HG02588 (cell line): Measurements from ENCODE around the gene MEIOSIN.

Experiments used
- ATAC-seq: cut with Tn5 transposase; IDR thresholded peaks from one replicate; pipeline ENCODE4 v1.9.1; 2021; ENCODE audit warnings: mild to moderate bottlenecking, moderate library complexity; ENCODE audit not compliant: unreplicated experiment

Gene MEIOSIN

DNA sequence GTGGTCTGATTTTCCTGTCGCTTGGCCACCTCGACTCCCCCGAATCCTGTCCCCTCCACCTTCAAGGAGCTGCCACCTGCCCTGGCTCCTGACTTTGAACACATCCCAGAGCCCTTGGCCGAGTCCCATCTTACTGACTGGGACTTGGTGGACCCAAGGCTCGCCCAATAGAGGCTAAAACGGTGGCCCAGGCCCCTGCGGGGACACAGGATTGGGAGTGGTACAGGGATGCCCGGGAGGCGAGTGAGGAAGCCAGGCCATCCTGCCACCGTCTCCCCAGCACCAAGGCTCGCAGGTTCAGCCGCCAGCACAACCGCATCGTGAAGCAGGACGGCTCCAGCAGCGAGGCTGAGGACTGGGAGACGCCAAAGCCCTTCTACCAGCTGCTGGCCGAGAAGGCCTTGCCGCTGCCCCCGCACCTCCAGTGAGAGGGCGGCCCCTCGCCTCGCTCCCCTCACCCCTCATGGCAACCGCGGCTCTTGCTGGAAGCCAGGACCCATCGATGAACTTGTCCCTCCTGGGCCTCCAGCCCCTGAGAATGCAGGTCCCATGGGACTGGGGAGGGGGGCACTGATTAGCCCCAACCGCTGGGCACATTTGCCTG lies 30.6 kb downstream of the MEIOSIN start:
- no peak for ATAC-seq

GRCh38 chr19:45764475-45764874 lies 31.2 kb downstream of the MEIOSIN start:
- no peak for ATAC-seq

- ATAC-seq = no peak
Measured at GRCh38 chr19:45764945-45765701, 31.9 kb downstream of the MEIOSIN start.

DNA sequence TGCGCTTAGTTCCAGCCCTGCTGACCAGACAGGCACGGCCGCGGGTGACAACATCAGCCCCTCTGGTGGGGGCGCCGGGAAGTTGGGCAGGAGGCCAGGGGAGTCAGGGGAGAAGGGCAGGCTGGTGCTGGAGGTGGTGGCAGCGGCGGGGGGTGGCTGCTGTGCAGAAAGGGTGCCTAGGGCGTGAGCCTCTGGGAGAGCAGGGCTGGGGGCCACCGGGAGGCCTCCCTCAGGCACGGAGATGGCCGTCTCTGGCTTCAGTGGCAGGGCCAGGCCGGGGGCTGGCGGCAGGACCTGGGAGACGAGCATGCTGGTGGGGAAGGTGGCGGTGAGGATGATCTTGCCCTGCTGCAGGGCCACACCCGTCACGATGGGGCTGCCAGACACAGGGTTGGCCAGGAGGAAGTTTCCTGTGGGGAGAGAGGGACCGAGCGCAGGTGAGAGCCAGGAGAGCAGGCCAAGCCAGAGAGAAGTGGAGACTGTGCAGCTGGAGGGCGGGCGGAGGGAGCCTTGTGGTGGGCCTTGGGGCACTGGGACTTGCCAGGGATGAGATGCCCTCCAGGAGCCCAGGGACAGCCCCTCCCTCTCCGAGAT lies 32.6 kb downstream of the MEIOSIN start:
- ATAC-seq = no peak

DNA sequence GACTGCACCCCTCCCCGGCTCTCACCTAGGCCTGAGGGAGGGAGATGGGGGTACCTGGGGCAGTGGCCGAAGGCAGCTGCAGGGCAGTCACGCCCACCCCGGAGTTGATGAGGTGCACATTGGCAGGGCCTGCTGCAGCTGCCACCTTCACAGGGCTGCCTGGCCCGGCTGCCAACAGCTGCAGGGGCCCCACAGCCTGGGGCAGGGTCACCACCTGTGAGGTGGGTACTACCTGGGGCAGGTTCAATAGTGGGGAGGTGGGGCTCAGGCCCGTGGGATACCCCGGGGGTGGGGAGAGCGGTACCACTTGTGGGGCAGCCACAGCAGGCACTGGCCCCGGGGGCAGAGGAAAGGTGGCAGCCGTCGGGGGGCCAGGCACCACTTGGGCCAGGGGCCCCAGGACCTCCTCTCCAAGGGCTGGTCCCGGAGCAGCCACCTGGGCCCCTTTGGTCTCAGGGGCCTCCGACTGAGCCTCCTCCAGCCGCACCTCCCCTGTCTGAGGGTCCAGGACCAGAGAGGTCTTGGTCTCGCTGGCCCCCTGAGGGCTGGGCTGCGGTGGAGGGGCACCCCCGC lies 33.1 kb downstream of the MEIOSIN start:
- no peak for ATAC-seq

- no peak for ATAC-seq
Measured at GRCh38 chr19:45766869-45767346, 33.7 kb downstream of the MEIOSIN start.

GRCh38 chr19:45767410-45767880 lies 34.2 kb downstream of the MEIOSIN start:
- no peak for ATAC-seq

GRCh38 chr19:45767881-45768654 lies 34.8 kb downstream of the MEIOSIN start:
- no peak for ATAC-seq

DNA sequence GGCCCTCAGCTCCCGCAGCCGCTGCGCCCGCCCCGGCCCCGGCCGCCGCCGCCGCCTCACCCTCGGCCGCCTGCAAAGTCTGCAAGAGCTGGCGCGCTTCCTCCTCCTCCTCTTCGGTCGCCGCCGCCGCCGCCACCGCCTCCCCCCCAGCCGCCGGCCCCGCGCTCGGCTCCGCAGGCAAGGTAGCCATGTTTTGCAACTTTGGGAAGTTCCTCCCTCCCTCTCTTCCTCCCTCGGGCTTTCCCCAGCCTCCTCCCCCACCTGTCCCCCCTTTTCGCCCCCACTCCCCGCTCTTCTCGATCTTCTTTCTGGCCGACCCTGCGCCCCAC lies 35.4 kb downstream of the MEIOSIN start:
- no peak for ATAC-seq

- peak; percentile 62 for ATAC-seq
Measured at GRCh38 chr19:45768984-45769782, 35.9 kb downstream of the MEIOSIN start, which contains the start of gene SIX5. Gene SIX5, minus strand, starts transcription at chr19:45769252. Its CDS starts 408 bp downstream, at chr19:45768844.

DNA sequence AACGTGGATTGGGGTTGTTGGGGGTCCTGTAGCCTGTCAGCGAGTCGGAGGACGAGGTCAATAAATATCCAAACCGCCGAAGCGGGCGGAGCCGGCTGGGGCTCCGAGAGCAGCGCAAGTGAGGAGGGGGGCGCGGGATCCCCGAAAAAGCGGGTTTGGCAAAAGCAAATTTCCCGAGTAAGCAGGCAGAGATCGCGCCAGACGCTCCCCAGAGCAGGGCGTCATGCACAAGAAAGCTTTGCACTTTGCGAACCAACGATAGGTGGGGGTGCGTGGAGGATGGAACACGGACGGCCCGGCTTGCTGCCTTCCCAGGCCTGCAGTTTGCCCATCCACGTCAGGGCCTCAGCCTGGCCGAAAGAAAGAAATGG lies 36.6 kb downstream of the MEIOSIN start:
- ATAC-seq = no peak

- peak; percentile 45 for ATAC-seq
Measured at GRCh38 chr19:45770192-45771101, 37.2 kb downstream of the MEIOSIN start.

DNA sequence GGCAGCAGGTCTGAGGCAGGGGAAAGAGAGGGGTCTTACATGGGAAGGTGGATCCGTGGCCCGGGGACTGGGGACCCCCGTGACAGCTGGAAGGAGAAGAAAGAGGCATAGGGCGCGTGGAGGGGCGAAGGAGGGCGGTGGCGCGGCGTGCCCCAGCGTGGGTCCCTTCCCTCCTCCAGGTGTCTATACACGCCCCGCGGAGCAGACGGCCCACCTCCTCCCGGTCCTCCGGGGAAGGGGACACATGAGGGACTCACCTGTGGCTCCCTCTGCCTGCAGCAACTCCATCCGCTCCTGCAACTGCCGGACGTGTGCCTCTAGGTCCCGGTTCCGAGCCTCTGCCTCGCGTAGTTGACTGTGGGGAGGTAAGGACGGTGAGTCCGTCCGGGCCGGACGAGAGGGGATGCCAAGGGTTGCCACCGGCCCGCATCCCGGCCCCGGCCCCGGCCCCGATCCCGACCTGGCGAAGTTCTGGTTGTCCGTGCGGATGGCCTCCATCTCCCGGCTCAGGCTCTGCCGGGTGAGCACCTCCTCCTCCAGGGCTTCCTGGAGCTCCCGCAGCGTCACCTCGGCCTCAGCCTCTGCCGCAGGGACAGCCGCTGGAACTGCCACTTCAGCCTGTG lies 38.2 kb downstream of the MEIOSIN start:
- no peak for ATAC-seq

DNA sequence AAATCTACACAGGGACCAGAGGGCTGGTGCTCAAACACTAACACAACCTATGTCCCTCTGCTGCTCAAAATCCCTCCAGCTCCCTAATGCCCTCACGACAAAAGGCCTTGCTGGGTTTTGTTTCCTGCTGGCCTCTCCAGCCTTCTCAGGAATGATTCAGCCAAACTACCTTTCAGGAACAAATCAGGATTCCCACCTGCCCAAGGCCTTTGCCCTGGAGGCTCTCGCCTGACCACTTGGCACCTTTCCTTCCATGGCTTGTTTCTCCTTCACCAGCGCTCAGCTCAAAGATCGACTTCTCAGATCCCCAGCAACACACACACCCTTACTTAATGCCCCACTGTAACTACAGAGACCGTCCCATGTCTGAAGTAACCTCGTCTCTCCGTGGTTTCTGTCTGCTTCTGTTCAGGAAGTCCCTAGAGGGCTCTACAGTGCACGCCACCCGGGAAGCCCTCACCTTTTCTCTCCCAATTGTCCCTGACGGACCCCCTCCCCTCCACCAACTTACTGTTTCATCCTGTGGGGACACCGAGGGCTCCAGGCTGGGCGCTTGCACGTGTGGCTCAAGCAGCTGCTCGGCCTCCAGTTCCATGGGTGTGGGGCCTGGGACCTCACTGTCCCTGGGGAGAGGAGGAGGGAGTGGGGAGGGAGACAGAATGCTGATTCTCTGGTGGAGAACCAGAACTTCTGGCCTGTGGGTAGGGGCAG lies 39.0 kb downstream of the MEIOSIN start:
- no peak for ATAC-seq

DNA sequence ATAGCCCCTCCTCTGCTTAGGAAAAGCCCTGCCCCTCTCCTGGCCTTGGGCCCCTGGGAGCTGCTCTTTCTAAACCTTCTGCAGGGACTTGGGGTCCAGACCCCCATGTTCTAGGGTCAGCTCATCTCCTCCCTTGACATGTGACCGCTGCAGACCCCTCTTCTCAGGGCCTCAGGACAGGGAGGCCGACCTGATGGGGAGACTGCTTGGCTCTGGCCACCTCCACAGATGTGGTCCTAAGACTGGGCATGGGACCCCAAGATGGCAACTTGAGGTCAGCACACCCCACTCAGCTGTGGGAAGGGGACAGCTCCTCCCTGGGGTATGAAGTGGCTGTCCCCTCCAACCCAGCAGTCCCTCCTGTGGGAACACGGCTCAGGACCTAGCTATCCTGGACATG lies 39.7 kb downstream of the MEIOSIN start:
- ATAC-seq = no peak

- no peak for ATAC-seq
Measured at GRCh38 chr19:45773384-45773783, 40.1 kb downstream of the MEIOSIN start.

- no peak for ATAC-seq
Measured at GRCh38 chr19:45774765-45775164, 41.5 kb downstream of the MEIOSIN start.

DNA sequence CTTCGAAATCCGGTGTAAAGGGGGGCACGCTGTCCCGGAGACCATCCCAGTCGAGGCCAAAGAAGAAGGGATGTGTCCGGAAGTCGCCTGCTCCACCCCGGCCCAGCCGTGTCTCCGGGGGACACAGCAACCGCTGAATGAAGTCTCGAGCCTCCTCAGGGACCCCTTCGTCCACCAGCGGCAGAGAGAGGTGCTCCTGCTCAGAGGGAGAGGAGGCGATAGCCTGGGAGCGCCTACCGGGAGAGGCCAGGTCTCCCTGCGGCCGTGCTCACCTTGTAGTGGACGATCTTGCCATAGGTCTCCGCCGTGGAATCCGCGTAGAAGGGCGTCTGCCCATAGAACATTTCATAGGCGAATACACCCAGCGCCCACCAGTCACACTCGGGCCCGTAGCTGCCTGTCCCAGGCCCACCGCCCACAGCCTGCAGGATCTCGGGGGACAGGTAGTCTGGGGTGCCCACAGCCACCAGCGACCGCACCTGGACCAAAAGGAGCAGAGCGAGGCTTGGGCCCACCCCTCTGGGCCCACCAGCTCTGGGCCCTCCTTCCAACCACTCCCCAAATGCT lies 44.2 kb downstream of the MEIOSIN start:
- ATAC-seq = no peak
